GM21367 (cell line): ENCODE measurements around the gene SHISAL2A.

Experiments used
- ATAC-seq: cut with Tn5 transposase; IDR thresholded peaks from one replicate; pipeline ENCODE4 v1.9.1; 2021; ENCODE audit not compliant: unreplicated experiment

Gene SHISAL2A

GRCh38 chr1:52658795-52659194 is 25.8 kb downstream of the SHISAL2A start:
- ATAC-seq = no peak

GRCh38 chr1:52659356-52659755 is 26.4 kb downstream of the SHISAL2A start:
- ATAC-seq = peak; percentile 49

- ATAC-seq = no peak
Observed at GRCh38 chr1:52659851-52660596, 27.1 kb downstream of the SHISAL2A start.

- no peak for ATAC-seq
Observed at GRCh38 chr1:52660807-52661206, 27.8 kb downstream of the SHISAL2A start.

- ATAC-seq = no peak
Observed at GRCh38 chr1:52662645-52663313, 29.8 kb downstream of the SHISAL2A start.

GRCh38 chr1:52663716-52664115 is 30.7 kb downstream of the SHISAL2A start:
- no peak for ATAC-seq

- no peak for ATAC-seq
Observed at GRCh38 chr1:52665006-52665941, 32.3 kb downstream of the SHISAL2A start.

GRCh38 chr1:52667290-52667689 is 34.3 kb downstream of the SHISAL2A start:
- ATAC-seq = no peak

GRCh38 chr1:52667984-52668383 is 35.0 kb downstream of the SHISAL2A start:
- no peak for ATAC-seq

- no peak for ATAC-seq
Observed at GRCh38 chr1:52668711-52669110, 35.7 kb downstream of the SHISAL2A start.

GRCh38 chr1:52669696-52670095 is 36.7 kb downstream of the SHISAL2A start:
- ATAC-seq = no peak

- no peak for ATAC-seq
Observed at GRCh38 chr1:52670604-52671003, 37.6 kb downstream of the SHISAL2A start.

- no peak for ATAC-seq
Observed at GRCh38 chr1:52672946-52673345, 40.0 kb downstream of the SHISAL2A start.

- ATAC-seq = no peak
Observed at GRCh38 chr1:52673513-52673912, 40.5 kb downstream of the SHISAL2A start.

- no peak for ATAC-seq
Observed at GRCh38 chr1:52674497-52675384, 41.8 kb downstream of the SHISAL2A start.

GRCh38 chr1:52676249-52676903 is 43.4 kb downstream of the SHISAL2A start:
- no peak for ATAC-seq

- no peak for ATAC-seq
Observed at GRCh38 chr1:52677076-52677806, 44.3 kb downstream of the SHISAL2A start.

GRCh38 chr1:52679048-52679447 is 46.1 kb downstream of the SHISAL2A start:
- no peak for ATAC-seq

GRCh38 chr1:52679498-52679897 is 46.5 kb downstream of the SHISAL2A start:
- ATAC-seq = no peak
